Activated CD8-positive, alpha-beta memory T cell treated with anti-CD3 and anti-CD28 coated beads, Interleukin-2, amount 50 U/mL, for 48 hours (primary cell): ENCODE results near the gene CUEDC1.
"Not testable (repeated sequence)": the region's sequence is repeated elsewhere in the genome, so short reads cannot be mapped to it uniquely, and the experiment has no call there.

ENCODE experiments used
- DNase-seq: peaks from one replicate; pipeline ENCODE4 v3.0.0-alpha.2; 2020

The CUEDC1 gene

GRCh38 chr17:57937492-57937891, 17.7 kb downstream of the CUEDC1 start:
- no peak for DNase-seq

GRCh38 chr17:57935833-57936807, 19.1 kb downstream of the CUEDC1 start:
- DNase-seq, result no peak

- no peak for DNase-seq
Measured at GRCh38 chr17:57931488-57932137, 23.6 kb downstream of the CUEDC1 start.

- no peak for DNase-seq
Measured at GRCh38 chr17:57930239-57930638, 25.0 kb downstream of the CUEDC1 start.

GRCh38 chr17:57929386-57929785, 25.8 kb downstream of the CUEDC1 start:
- DNase-seq, result no peak

GRCh38 chr17:57928928-57929327, 26.3 kb downstream of the CUEDC1 start:
- no peak for DNase-seq

- no peak for DNase-seq
Measured at GRCh38 chr17:57927048-57927723, 28.0 kb downstream of the CUEDC1 start.

- no peak for DNase-seq
Measured at GRCh38 chr17:57926723-57927047, 28.5 kb downstream of the CUEDC1 start.

GRCh38 chr17:57925361-57925990, 29.7 kb downstream of the CUEDC1 start:
- DNase-seq, result no peak

GRCh38 chr17:57924677-57925076, 30.5 kb downstream of the CUEDC1 start:
- no peak for DNase-seq

GRCh38 chr17:57923182-57923872, 31.9 kb downstream of the CUEDC1 start:
- DNase-seq, result no peak

- not testable (repeated sequence) for DNase-seq
Measured at GRCh38 chr17:57922745-57923144, 32.5 kb downstream of the CUEDC1 start.

- no peak for DNase-seq
Measured at GRCh38 chr17:57920916-57921703, 34.1 kb downstream of the CUEDC1 start.

GRCh38 chr17:57919918-57920317, 35.3 kb downstream of the CUEDC1 start:
- no peak for DNase-seq

- no peak for DNase-seq
Measured at GRCh38 chr17:57918017-57918895, 37.0 kb downstream of the CUEDC1 start.

GRCh38 chr17:57916925-57917858, 38.0 kb downstream of the CUEDC1 start:
- no peak for DNase-seq

- no peak for DNase-seq
Measured at GRCh38 chr17:57915985-57916757, 39.0 kb downstream of the CUEDC1 start.

- DNase-seq, result no peak
Measured at GRCh38 chr17:57915544-57915943, 39.7 kb downstream of the CUEDC1 start.
